ENCODE data around the gene PLA2G2A. TPM values are rescaled to one million over a fixed set of nuclear protein-coding genes. Genes with fewer than 3 reads are reported as not detected.

PLA2G2A gene
- total and polyA plus RNA-seq, 2 of the 8 experiments (the other 6 are each of a cell fraction or from before 2014, with no cell fraction given), result 0.69 to 3.7 TPM

DNA sequence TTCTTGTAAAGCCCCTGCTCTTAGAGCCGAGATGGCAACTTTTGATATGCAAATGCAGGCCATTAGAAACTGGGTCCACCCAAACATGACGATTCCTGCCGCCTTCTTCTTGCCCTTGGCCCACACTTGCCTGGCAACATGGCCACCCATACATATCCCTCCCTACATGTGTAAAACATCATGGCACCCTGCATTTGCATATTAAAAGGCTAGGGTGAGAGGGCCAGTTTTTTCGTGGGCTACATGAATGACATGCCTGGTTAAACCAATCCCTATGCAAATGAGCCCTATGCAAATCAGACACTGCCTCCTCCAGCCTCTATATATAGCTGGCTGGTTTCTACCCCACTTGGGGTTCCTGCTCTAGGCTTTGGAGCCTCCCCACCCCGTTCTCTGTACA is 18.8 kb downstream of the PLA2G2A start:
- Histone ChIP-seq H2BK5ac (ENCODE audit: low read depth, low read length) (no peak overlapping the region), H3K36me3 (ENCODE audit: control insufficient read depth in 2 of 4, insufficient read depth in 4 of 4, low read length in 3 of 4) (no peaks in the 10 kb centered on the region), H3K4ac (replicated peaks; ENCODE audit: insufficient read length, low read depth, low read length) (no peak overlapping the region), H3K14ac (ENCODE audit: insufficient read length) (no peak overlapping the region), H3K23me2 (ENCODE audit: low read depth, low read length) (no peaks in the 10 kb centered on the region), H4K20me1 (replicated peaks in 1 of 2; ENCODE audit: control insufficient read depth in 1 of 2, insufficient read depth in 2 of 2, low read length in 2 of 2) (no peaks in the 10 kb centered on the region), H3K27ac (ENCODE audit: low read depth, low read length) (no peak overlapping the region), H2BK120ac (replicated peaks; ENCODE audit: low read depth, low read length) (no peak overlapping the region), H3K9ac (replicated peaks in 1 of 4; ENCODE audit: extremely low read depth in 1 of 4, low read depth in 3 of 4, low read length in 3 of 4) (no peak overlapping the region), H3K27me3 (replicated peaks in 1 of 4; ENCODE audit: control insufficient read depth in 3 of 4, extremely low read depth in 1 of 4, insufficient read depth in 3 of 4, low read length in 3 of 4) (no peaks in the 10 kb centered on the region; a peak in 1 of 7 replicates), H3K4me2 (ENCODE audit: insufficient read depth in 1 of 2, low read depth in 2 of 2, low read length in 2 of 2) (peak overlapping the region; percentile 11 to 13; a peak in 2 of 4 replicates), H2AK5ac (ENCODE audit: low read depth, low read length) (no peak overlapping the region), H2BK20ac (ENCODE audit: low read length) (no peak overlapping the region), H3K79me1 (ENCODE audit: low read depth, low read length) (no peaks in the 10 kb centered on the region), H3K4me3 (ENCODE audit: extremely low read depth in 1 of 4, insufficient read depth in 2 of 4, low read depth in 3 of 4, low read length in 4 of 4) (no peak overlapping the region), H3K4me1 (replicated peaks in 1 of 4; ENCODE audit: control insufficient read depth in 3 of 4, insufficient read depth in 4 of 4, low read length in 3 of 4) (peaks cover 0 to 1% (median 0%) of the 10 kb centered on the region in 4 experiments; a peak in 3 of 7 replicates), H2AFZ (ENCODE audit: low read length) (no peak overlapping the region), H2BK15ac (ENCODE audit: low read length) (no peak overlapping the region), H3K56ac (replicated peaks; ENCODE audit: insufficient read length, low read depth, low read length) (no peak overlapping the region), H3K23ac (ENCODE audit: insufficient read length) (no peak overlapping the region), H3K9me3 (ENCODE audit: insufficient read depth in 2 of 2, low read depth in 1 of 2, low read length in 1 of 2) (peaks cover 0 to 5% of the 10 kb centered on the region in 2 experiments; a peak in 1 of 4 replicates), H3K18ac (ENCODE audit: extremely low read depth, low read length) (peak overlapping the region; percentile 32; the same call in 1 of the 2 replicates), H4K91ac (replicated peaks; ENCODE audit: insufficient read length, low read length) (no peak overlapping the region), H2BK12ac (ENCODE audit: low read depth, low read length) (no peak overlapping the region), H4K8ac (ENCODE audit: extremely low read depth, insufficient read depth, low read length) (no peak overlapping the region), H3K79me2 (ENCODE audit: control insufficient read depth in 1 of 2, insufficient read depth in 2 of 2, low read length in 2 of 2) (no peaks in the 10 kb centered on the region), H4K5ac (ENCODE audit: insufficient read length, low read depth, low read length) (no peak overlapping the region)
- 64% methylated on average over 5 of the region's 5 CpGs; no CpG with 5 or more reads in 1 of the 2 experiments for WGBS, 2 experiments (ENCODE audit: extremely low coverage in 1 of 2, insufficient coverage in 1 of 2, insufficient read length in 1 of 2, insufficient replicate concordance in 2 of 2, low coverage in 1 of 2, low lambda C conversion rate in 2 of 2, missing lambda C conversion rate in 1 of 2)
- ChIA-PET CTCF (ENCODE audit: partially characterized antibody) (interaction anchor here (1.2 kb wide), 1 partner anchor 15 kb away, joined by 3 read pairs; no protein-coding TSS in a partner anchor), POLR2A (ENCODE audit: partially characterized antibody) (no interaction called here)
- no peak for TF ChIP-seq CEBPB (IDR thresholded peaks at IDR 0.05; ENCODE audit: low read depth, low read length)
- no peak for TF ChIP-seq JUN (IDR thresholded peaks at IDR 0.05; ENCODE audit: low read depth, low read length)
- no peak for TF ChIP-seq NRF1 (IDR thresholded peaks at IDR 0.05; ENCODE audit: low read depth, low read length)
- no peak for TF ChIP-seq BCL11A (IDR thresholded peaks at IDR 0.05; ENCODE audit: low read depth in 2 of 2, low read length in 2 of 2)
- TF ChIP-seq NANOG (IDR thresholded peaks at IDR 0.05; ENCODE audit: insufficient read depth, low read depth, low read length, poor library complexity, severe bottlenecking), result peak; percentile 2
- DNase-seq (ENCODE audit: low read depth in 1 of 2, low spot score in 2 of 2), result no peak
- FAIRE-seq, result no peak
